BE2C (cell line): ENCODE data around the gene MYL4. TPM values are rescaled to one million over a fixed set of nuclear protein-coding genes. Genes with fewer than 3 reads are reported as not detected.
"Not testable (repeated sequence)": the region's sequence is repeated elsewhere in the genome, so short reads cannot be mapped to it uniquely, and the experiment has no call there.

Experiments
- DNase-seq: peaks from one replicate; pipeline ENCODE4 v3.0.0-alpha.2; 2020
- H3K27me3 ChIP-seq: fragments of 250-450 bp; sonication (Bioruptor Pico); 2 replicates; pipeline ENCODE4 v1.5.1; 2020; ENCODE audit warnings: mild to moderate bottlenecking
- H3K36me3 ChIP-seq: fragments of 250-450 bp; sonication (Bioruptor Pico); 2 replicates; pipeline ENCODE4 v1.5.1; 2020; ENCODE audit warnings: mild to moderate bottlenecking
- H3K4me1 ChIP-seq: fragments of 250-450 bp; sonication (Bioruptor Pico); 2 replicates; pipeline ENCODE4 v1.5.1; 2020
- H3K4me3 ChIP-seq: 2 replicates; pipeline ENCODE4 v1.5.1; 2011; ENCODE audit warnings: low read depth, low read length
- H3K9me3 ChIP-seq: fragments of 250-450 bp; sonication (Bioruptor Pico); 2 replicates; pipeline ENCODE4 v1.5.1; 2020
- CTCF ChIP-seq: IDR thresholded peaks from 2 replicates; pipeline ENCODE4 v1.5.1; 2012; ENCODE audit warnings: mild to moderate bottlenecking, low read depth, low read length
- polyA plus RNA-seq: library from polyadenylated mRNA; unstranded; fragments of >200 nt; gene quantifications from one replicate; pipeline ENCODE4 v1.2.1, GENCODE V29; 2012; ENCODE audit warnings: low read depth, missing spikeins; ENCODE audit not compliant: insufficient read length, insufficient read depth

MYL4 gene
- 0.69 TPM for polyA plus RNA-seq

- no peaks in the 10 kb centered on the region for H3K27me3 ChIP-seq
- DNase-seq, result no peak
- no peaks in the 10 kb centered on the region for H3K36me3 ChIP-seq
- TF ChIP-seq CTCF, result no peak
- no peak within 1 kb of the TSS for H3K4me3 ChIP-seq
- no peaks in the 10 kb centered on the region for H3K4me1 ChIP-seq
- H3K9me3 ChIP-seq, result no peaks in the 10 kb centered on the region
Measured at GRCh38 chr17:47208744-47209488, at the start of gene MYL4. Gene MYL4, plus strand, starts transcription at chr17:47209348. Its CDS starts 75 bp downstream, at chr17:47209423.

DNA sequence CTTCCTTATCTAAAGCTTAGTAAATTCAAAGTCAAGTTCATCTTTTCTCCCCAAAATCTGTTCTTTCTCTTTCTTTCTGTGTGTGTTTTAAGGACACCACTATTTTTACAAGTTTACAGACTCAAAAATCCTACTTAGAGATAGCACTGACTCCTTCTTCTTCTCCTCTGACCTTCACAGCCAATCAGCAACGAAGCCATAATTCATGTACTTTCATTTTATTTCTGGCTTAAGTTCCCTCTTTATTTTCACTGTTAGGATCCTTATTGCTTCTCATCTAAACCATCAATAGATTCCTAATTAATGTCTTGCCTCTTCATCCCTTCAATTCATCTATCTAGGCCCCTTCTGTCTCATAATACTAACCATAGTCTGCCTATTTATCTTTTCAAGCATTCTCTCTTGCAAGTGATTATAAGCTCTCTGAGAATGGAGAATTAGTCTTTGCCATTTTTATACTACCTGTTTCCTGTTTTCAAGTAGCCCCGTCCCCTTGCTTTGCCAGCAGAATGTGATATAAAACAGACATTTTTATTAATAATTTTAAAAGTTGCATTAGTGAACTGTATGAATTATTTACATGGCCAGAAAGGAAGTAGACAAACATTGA is 47.0 kb upstream of the MYL4 start:
- no peaks in the 10 kb centered on the region for H3K4me1 ChIP-seq
- H3K9me3 ChIP-seq, result no peaks in the 10 kb centered on the region
- TF ChIP-seq CTCF, result no peak
- no peaks in the 10 kb centered on the region for H3K27me3 ChIP-seq
- H3K36me3 ChIP-seq, result peaks cover 50% of the 10 kb centered on the region
- no peak overlapping the region for H3K4me3 ChIP-seq
- DNase-seq, result no peak

GRCh38 chr17:47164263-47164662 is 44.9 kb upstream of the MYL4 start:
- Histone ChIP-seq H3K27me3 (no peaks in the 10 kb centered on the region), H3K4me1 (no peaks in the 10 kb centered on the region), H3K4me3 (no peak overlapping the region), H3K36me3 (peaks cover 50% of the 10 kb centered on the region), H3K9me3 (no peaks in the 10 kb centered on the region)
- no peak for TF ChIP-seq CTCF
- no peak for DNase-seq

GRCh38 chr17:47165137-47165536 is 44.0 kb upstream of the MYL4 start:
- no peak for TF ChIP-seq CTCF
- no peaks in the 10 kb centered on the region for H3K27me3 ChIP-seq
- H3K9me3 ChIP-seq, result no peaks in the 10 kb centered on the region
- no peak overlapping the region for H3K4me3 ChIP-seq
- no peaks in the 10 kb centered on the region for H3K4me1 ChIP-seq
- no peak for DNase-seq
- peaks cover 55% of the 10 kb centered on the region for H3K36me3 ChIP-seq

DNA sequence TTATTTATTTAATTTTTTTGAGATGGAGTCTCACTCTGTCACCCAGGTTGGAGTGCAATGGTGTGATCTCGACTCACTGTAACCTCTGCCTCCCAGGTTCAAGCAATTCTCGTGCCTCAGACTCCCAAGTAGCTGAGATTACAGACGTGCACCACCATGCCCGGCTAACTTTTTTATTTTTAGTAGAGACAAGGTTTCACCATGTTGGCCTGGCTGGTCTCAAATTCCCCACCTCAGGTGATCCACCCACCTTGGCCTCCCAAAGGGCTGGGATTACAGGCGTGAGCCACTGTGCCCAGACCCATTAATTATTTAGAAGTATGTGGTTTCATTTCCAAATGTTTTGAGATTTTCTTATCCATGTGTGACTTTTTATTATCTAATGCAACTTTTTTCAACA is 42.3 kb upstream of the MYL4 start:
- H3K4me1 ChIP-seq, H3K4me3 ChIP-seq, H3K27me3 ChIP-seq, DNase-seq, H3K9me3 ChIP-seq: not testable (repeated sequence)
- peaks cover 57% of the 10 kb centered on the region for H3K36me3 ChIP-seq

GRCh38 chr17:47168896-47169295 is 40.3 kb upstream of the MYL4 start:
- H3K9me3 ChIP-seq, result not testable (repeated sequence)

DNA sequence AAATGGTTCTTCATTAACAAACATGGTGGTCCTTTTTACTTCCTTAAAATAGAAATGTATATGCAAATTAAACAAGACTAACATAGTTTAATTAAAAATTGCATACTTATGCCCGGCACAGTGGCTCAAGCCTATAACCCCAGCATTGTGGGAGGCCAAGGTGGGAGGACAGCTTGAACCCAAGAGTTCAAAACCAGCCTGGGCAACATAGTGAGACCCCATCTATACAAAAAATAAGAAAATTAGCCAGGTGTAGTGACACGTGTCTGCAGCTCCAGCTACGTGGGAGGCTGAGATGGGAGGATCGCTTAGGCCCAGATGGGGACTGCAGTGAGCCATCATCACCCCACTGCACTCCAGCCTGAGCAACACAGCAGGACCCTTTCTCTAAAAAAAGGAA is 38.4 kb upstream of the MYL4 start:
- H3K9me3 ChIP-seq, result no peaks in the 10 kb centered on the region
- DNase-seq, result no peak
- H3K27me3 ChIP-seq, result no peaks in the 10 kb centered on the region
- H3K36me3 ChIP-seq, result peaks cover 63% of the 10 kb centered on the region
- H3K4me3 ChIP-seq, result no peak overlapping the region
- peaks cover 4% of the 10 kb centered on the region for H3K4me1 ChIP-seq
- TF ChIP-seq CTCF, result no peak

More at GRCh38 chr17:47168896-47169295, 40.3 kb upstream of the MYL4 start:
- H3K27me3 ChIP-seq, DNase-seq, H3K4me3 ChIP-seq, H3K4me1 ChIP-seq: not testable (repeated sequence)
- peaks cover 61% of the 10 kb centered on the region for H3K36me3 ChIP-seq
